HG03045 (cell line): ENCODE measurements around the gene ASTN2.

ENCODE experiments used
- ATAC-seq: cut with Tn5 transposase; IDR thresholded peaks from one replicate; pipeline ENCODE4 v1.9.1; 2021; ENCODE audit warnings: mild to moderate bottlenecking, moderate library complexity; ENCODE audit not compliant: unreplicated experiment

The ASTN2 gene

GRCh38 chr9:116647515-116647809 is 767.4 kb downstream of the ASTN2 start:
- no peak for ATAC-seq

- no peak for ATAC-seq
These were observed 768.0 kb downstream of the ASTN2 start for GRCh38 chr9:116646661-116647514.

DNA sequence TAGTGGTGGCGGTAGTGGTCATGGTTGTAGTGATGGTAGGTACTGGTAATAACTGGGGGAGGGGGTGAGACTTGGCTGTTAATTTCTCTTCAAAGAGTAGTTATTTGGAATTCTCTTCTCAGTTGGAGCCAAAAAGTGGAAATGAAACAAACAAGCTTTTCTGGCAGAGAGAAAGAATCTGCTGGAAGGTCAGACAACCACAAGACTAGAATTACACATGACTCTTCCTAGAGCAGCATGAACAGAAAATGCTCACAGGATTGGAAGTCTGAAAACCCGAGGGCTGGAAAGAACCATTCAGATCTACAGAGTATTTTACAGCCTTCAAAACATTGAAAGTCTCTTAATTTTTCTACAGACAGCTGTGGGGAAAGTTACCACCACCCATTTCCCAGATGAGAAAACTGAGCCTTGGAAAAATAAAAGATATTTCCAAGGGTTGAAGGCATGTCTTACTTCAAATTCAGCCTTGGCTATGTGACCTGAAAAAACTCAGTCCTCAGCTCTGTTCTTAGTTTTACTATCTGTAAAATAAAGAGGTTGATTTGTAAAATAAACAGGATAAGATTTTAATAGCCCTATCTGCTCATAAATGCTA is 770.7 kb downstream of the ASTN2 start:
- ATAC-seq, result no peak

DNA sequence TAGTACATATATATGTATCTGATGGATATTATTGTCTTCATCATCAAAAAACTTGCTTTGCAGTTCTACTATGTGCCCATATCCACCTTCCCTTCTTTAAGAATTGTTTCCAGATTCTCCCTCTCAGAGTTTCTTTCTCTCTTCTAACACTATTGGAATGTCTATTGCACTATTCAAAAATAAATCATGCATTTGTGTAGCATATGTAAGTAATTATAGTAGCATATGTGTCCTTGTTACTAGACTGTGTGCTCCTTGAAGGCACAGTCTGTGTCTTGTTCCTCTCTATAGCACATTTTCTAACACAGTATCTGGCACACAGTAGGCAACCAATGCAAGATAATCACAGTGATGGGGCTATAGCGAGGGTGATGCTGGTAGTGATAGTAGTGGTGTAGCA is 771.2 kb downstream of the ASTN2 start:
- ATAC-seq, result no peak

DNA sequence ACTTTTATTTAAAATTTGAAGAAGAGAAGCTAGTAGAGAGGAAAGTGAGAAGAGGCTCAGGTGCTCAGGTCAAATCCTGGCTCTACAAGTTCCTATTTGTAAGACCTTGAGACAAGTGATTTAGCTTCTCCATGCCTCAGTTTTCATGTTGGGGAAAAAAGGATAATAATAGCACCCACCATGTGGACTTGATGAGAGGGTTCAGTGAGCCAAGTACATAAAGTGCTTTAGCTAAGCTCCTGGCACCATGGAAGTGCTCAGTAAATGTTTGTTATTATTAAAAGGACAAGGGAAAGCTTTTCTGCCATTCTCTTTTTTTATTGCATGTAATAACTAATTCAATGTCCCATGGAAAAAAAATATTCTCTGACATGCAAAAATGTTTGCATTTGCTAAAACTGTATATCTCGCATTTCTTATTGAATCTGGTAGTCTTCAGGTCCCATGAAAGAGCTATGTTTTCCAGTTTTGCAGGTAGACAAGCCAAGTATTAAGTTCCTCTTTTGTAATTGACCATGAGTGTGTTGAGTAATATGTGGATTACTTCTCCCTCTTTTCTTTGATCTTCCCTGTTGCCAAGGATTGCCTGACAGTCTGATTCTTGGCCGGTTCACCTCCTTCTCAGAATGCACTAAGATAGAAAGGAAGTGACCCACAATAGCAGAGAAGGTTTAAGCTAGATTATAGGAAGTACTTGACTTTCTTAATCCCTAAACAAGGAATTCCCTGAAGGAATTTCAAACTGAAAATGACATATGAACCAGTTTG is 773.4 kb downstream of the ASTN2 start:
- no peak for ATAC-seq

GRCh38 chr9:116639251-116639741 is 775.6 kb downstream of the ASTN2 start:
- ATAC-seq, result no peak

GRCh38 chr9:116635908-116636307 is 778.9 kb downstream of the ASTN2 start:
- ATAC-seq, result no peak

GRCh38 chr9:116632990-116633838 is 781.6 kb downstream of the ASTN2 start:
- ATAC-seq, result no peak

- ATAC-seq, result no peak
These were observed 785.2 kb downstream of the ASTN2 start for GRCh38 chr9:116629634-116630033.

DNA sequence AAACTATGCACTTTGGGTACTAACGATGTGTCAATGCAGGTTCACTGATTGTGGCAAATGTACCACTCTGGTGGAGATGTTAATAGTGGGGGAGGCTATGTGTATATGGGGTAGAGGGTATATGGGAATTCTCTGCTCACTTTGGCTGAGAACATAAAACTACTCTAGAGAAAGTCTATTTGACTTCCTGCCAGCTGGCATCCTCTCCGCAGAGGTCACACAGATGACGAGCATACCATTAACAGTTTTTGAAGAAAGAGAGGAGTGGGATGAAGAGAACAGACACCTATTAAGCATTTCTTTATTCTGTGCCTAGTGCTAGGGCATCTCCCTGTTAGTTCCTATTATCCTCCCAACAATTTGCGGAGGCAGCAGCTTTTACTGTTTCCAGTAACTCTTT is 786.1 kb downstream of the ASTN2 start:
- no peak for ATAC-seq

GRCh38 chr9:116627433-116627832 is 787.4 kb downstream of the ASTN2 start:
- no peak for ATAC-seq

- no peak for ATAC-seq
These were observed 788.1 kb downstream of the ASTN2 start for GRCh38 chr9:116626762-116627161.

DNA sequence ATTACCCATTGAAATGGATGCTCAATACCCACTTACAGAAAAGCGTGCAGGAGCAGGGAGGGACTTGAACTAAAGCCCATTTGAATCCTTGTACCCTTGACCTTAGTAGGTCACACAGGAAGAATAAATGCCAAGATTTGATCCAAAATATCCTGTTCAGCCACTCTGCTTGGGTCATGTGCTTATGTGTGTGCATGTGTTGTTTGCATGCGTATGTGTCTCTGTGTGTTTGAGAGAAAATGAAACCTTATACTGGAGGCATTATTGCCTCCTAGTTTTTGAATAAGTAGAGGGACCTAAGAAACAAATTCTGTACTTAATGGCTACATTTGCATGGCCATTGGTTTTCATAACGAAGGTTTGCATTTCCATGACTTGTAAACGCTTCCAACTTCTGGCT is 791.1 kb downstream of the ASTN2 start:
- no peak for ATAC-seq

DNA sequence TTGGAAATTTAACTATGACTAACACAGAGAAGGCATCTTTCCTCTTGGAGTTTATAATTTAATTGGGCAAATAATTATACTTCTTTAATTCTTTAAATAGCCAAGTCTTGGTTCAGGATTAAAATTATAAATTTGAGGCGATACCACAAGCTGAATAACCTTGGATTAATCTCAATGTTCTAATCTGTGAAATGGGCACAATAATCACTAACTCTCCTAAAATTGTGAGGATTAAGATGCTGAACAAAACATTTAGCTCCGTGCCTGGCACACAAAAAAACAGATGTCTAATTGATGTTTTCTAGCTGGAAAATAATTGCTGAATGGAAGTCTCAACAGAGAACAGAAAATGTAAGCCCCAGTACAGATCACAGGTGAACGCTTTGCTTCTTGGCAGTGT is 797.5 kb downstream of the ASTN2 start:
- no peak for ATAC-seq

- no peak for ATAC-seq
These were observed 798.4 kb downstream of the ASTN2 start for GRCh38 chr9:116616304-116616914.

DNA sequence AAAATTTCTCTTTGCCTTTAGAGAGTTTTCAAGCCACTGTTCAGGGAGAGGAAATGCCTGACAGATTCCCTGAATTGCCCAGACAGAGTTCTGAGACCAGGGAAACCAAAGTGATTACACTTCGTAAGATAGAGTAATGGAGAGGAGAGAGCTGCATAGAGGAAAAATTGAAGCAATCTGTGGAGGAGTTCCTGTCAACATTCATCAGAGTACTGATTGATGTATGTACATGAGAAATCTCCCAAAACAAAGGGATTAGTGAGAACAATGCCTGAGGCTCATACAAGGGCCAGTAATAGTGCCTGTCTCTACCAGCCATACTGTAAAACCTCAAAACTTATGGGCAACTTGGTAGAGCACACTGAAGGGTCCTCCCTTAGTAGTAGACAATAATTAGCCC is 806.8 kb downstream of the ASTN2 start:
- no peak for ATAC-seq

DNA sequence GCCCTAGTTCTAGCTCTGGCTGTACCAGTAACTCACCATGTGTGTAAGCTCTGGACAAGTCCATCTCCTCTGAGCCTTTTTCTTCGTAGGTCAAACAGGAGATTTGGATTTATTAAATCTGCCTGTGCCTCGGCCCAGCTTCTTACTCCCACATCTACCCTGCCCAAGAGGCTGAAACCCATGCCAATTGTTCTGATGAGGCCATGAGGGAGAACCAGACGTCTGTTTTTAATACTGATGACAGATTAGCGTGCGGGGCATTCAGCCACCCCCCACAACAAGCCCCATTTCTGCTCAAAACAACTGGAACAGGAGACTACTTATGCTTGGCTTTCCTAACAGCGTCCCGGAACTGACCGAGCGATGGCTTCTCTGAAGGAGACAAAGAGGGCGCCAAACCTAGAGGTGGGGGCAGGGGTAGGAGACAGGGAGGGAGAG is 808.9 kb downstream of the ASTN2 start:
- ATAC-seq, result no peak

- ATAC-seq, result no peak
These were observed 809.8 kb downstream of the ASTN2 start for GRCh38 chr9:116605060-116605459.

DNA sequence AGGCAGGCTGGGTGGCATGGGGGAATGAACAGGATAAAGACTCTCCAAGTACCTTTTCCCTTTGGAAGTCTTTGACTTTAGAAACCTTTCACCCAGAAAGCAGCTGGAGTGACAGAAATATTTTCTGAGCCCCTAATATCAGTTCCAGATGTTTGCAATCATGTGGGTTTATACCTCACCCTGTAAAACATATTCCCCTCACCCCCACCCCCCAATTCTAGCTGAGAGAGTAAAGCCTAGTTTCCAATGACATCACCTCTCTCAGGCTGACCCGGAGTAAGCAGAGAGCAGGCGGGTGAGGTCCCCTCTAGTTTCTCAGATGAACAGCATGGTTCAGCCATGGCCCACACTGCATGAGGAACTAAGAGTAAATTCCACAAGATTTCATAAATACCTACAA is 810.6 kb downstream of the ASTN2 start:
- no peak for ATAC-seq

DNA sequence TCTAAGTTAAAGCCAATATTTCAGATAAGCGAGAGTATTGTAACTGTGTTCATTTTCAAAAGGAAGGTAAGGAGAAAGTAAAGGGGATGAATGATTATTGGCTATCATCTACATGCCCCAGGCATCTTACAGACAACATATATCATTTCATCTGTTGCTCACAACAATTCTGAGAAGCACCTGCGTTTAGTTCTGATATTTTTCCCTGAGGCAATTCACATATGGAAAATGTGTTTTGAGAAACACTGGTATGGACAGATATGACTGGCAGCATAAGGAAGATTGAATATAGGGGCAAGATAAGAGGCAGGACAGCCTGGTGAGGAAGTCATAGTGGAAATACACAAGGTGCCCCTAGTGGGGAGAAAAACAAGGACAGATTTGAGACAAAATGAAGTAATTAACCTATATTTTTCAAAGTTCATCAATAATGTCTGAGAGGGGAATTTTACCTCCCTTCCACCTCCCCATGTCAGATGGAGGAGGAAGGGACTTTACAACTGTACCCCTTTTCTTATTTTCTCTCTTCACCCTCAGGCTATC is 815.4 kb downstream of the ASTN2 start:
- ATAC-seq, result no peak
